Activated CD4-positive, alpha-beta T cell treated with anti-CD3 and anti-CD28 coated beads, Interleukin-2, amount 10 ng/mL, durations not matched to agents 7 days and 5 days (primary cell): Measurements from ENCODE around the gene SV2B. TPM values are rescaled to one million over a fixed set of nuclear protein-coding genes. Genes with fewer than 3 reads are reported as not detected.
A peak's percentile ranks its signal among the peaks of the same experiment; 100 is the strongest.

Experiments used
- CTCF ChIA-PET: fragments of 350-600 bp; sonication (Branson Sonifier 250); formaldehyde crosslinking; loops from one replicate; lab custom pipeline; 2021; ENCODE audit warnings: antibody characterized with exemption; lab: Charles Lee
- POLR2A ChIA-PET: fragments of 350-600 bp; sonication (Branson Sonifier 250); formaldehyde crosslinking; loops from one replicate; lab custom pipeline; 2021; ENCODE audit warnings: antibody characterized with exemption; lab: Charles Lee
- DNase-seq: peaks from one replicate; pipeline ENCODE4 v3.0.0-alpha.2; 2020
- H3K27ac Mint-ChIP-seq: one replicate; pipeline ENCODE4 v1.8.0; 2021; ENCODE audit warnings: mild to moderate bottlenecking, moderate library complexity, mixed read lengths
- H3K27me3 Mint-ChIP-seq: one replicate; pipeline ENCODE4 v1.8.0; 2021; ENCODE audit warnings: mixed read lengths
- H3K36me3 Mint-ChIP-seq: one replicate; pipeline ENCODE4 v1.8.0; 2021; ENCODE audit warnings: low read depth, mixed read lengths
- H3K4me1 Mint-ChIP-seq: one replicate; pipeline ENCODE4 v1.8.0; 2021; ENCODE audit warnings: mixed read lengths
- H3K4me3 Mint-ChIP-seq: one replicate; pipeline ENCODE4 v1.8.0; 2021; ENCODE audit warnings: mild to moderate bottlenecking, moderate library complexity, mixed read lengths
- H3K9me3 Mint-ChIP-seq: one replicate; pipeline ENCODE4 v1.8.0; 2021; ENCODE audit warnings: mixed read lengths
- total RNA-seq, 2 experiments: library from RNA; stranded (reverse); gene quantifications; one replicate each; pipeline ENCODE4 v1.2.3, GENCODE V29; 2021

SV2B gene
- total RNA-seq, 2 experiments from 2014 or later: 0.02 TPM

DNA sequence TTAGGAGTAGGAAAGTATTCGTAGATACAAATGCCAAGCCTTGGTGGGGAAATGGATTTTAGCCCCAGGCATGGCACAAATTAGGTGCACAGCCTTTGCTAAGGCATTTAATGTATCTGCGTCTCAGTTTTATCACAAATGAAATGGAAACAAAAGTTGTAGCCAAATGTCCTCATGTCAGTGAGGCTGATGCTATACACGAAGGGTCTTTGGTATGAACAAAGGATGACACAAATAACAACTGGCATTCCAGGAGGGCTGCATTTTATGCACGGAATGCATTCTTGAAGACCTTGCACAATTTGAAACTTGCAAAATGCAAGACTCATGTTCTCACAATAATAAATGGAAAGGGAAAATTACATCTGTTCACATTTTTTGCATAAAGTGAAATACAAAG, 181.9 kb downstream of the SV2B start:
- Mint-ChIP-seq H3K4me3 (no peak overlapping the region), H3K27ac (no peak overlapping the region), H3K36me3 (no peaks in the 10 kb centered on the region), H3K27me3 (peaks cover 3% of the 10 kb centered on the region), H3K9me3 (no peaks in the 10 kb centered on the region), H3K4me1 (no peaks in the 10 kb centered on the region)
- POLR2A ChIA-PET: no interaction called here
- CTCF ChIA-PET: interaction anchor here (0.7 kb wide), 1 partner anchor 10 kb away, joined by 3 read pairs; no protein-coding TSS in a partner anchor
- no peak for DNase-seq

- CTCF ChIA-PET: interaction anchor here (0.7 kb wide), 1 partner anchor 10 kb away, joined by 3 read pairs; no protein-coding TSS in a partner anchor
- Mint-ChIP-seq H3K27me3 (peaks cover 3% of the 10 kb centered on the region), H3K9me3 (no peaks in the 10 kb centered on the region), H3K27ac (no peak overlapping the region), H3K36me3 (no peaks in the 10 kb centered on the region), H3K4me3 (no peak overlapping the region), H3K4me1 (no peaks in the 10 kb centered on the region)
- POLR2A ChIA-PET: no interaction called here
- no peak for DNase-seq
Observed at GRCh38 chr15:91282486-91282885, 182.4 kb downstream of the SV2B start.

GRCh38 chr15:91283155-91283554, 183.1 kb downstream of the SV2B start:
- H3K4me3 Mint-ChIP-seq: no peak overlapping the region
- H3K27ac Mint-ChIP-seq: no peak overlapping the region
- H3K9me3 Mint-ChIP-seq: no peaks in the 10 kb centered on the region
- DNase-seq: no peak
- H3K27me3 Mint-ChIP-seq: peaks cover 3% of the 10 kb centered on the region
- no peaks in the 10 kb centered on the region for H3K36me3 Mint-ChIP-seq
- H3K4me1 Mint-ChIP-seq: no peaks in the 10 kb centered on the region
- ChIA-PET CTCF (interaction anchor here (0.7 kb wide), 1 partner anchor 11 kb away, joined by 3 read pairs; no protein-coding TSS in a partner anchor), POLR2A (no interaction called here)

DNA sequence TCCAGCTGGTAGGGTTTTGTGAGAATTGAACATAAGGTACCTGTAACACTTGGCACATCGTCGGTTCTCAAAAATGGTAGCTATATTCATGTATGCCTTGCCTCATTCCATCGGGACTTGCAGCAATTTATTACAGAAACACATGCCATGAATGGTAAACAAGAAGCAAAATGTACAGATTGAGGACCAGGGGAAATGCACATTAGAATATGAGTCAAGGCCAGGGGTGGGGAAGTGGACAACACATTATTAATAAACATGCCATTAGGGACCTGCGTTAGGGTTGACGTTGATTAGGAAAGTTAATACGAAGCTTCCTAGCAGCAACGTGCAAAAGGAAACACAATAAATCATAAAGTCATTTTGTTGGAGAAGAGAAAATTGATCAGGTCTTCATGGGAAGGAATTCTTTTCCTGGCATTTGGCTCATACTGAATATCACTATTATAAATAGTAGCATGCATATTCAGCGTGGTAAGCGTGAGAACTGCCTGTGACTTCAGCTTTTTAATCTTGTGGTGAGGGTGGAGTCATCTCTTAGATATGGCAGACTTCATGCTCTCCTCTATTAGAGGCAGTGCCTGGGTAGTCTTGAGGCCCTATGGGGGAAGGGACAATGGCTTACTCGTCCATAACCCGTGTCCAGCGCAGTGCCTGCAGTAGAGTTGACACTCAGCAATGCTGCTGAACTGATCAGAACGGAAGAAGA, 184.9 kb downstream of the SV2B start:
- CTCF ChIA-PET: interaction anchor here (1.7 kb wide), 1 partner anchor 13 kb away, joined by 4 read pairs; no protein-coding TSS in a partner anchor
- H3K4me3 Mint-ChIP-seq: no peak overlapping the region
- no peaks in the 10 kb centered on the region for H3K9me3 Mint-ChIP-seq
- H3K27ac Mint-ChIP-seq: no peak overlapping the region
- H3K36me3 Mint-ChIP-seq: no peaks in the 10 kb centered on the region
- no peaks in the 10 kb centered on the region for H3K4me1 Mint-ChIP-seq
- peaks cover 3% of the 10 kb centered on the region for H3K27me3 Mint-ChIP-seq
- POLR2A ChIA-PET: no interaction called here
- DNase-seq: no peak

DNA sequence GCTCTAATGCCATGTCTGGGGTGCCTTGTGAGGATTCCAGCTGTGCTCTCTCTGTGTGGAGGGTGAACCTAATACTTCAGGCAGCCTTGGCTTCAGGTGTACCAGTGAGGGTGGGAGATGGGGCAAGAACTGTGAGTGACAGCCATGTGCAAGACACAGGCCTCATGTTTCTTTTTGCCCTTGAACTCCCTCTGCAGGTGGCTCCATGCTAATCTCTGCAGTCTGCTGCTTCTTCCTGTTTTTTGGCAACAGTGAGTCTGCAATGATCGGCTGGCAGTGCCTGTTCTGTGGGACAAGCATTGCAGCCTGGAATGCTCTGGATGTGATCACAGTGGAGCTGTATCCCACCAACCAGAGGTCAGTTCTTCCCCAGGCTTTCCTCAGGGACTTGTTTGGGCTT, 189.3 kb downstream of the SV2B start:
- ChIA-PET POLR2A (no interaction called here), CTCF (no interaction called here)
- no peak overlapping the region for H3K4me3 Mint-ChIP-seq
- DNase-seq: peak; percentile 14
- H3K36me3 Mint-ChIP-seq: no peaks in the 10 kb centered on the region
- H3K9me3 Mint-ChIP-seq: no peaks in the 10 kb centered on the region
- H3K27me3 Mint-ChIP-seq: peaks cover 9% of the 10 kb centered on the region
- H3K4me1 Mint-ChIP-seq: no peaks in the 10 kb centered on the region
- H3K27ac Mint-ChIP-seq: no peak overlapping the region

DNA sequence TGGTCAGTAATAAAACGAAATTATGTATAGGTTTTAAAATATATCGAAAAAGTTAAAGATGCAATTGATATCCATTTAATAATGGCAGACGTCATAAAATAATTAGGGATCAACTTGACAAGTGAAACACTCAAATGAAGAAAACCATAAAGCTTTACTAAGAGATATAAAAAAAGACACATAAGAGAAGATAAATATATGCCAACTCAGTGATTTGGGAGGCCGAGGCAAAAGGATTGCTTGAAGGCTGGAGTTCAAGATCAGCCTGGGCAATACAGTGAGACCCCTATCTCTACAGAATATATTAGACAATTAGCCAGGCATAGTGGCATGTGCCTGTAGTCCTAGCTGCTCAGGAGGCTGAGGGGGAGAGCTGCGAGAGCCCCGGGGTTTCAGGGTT, 190.5 kb downstream of the SV2B start:
- H3K4me1 Mint-ChIP-seq: no peaks in the 10 kb centered on the region
- H3K4me3 Mint-ChIP-seq: no peak overlapping the region
- H3K27ac Mint-ChIP-seq: no peak overlapping the region
- H3K9me3 Mint-ChIP-seq: no peaks in the 10 kb centered on the region
- peaks cover 13% of the 10 kb centered on the region for H3K27me3 Mint-ChIP-seq
- ChIA-PET POLR2A (no interaction called here), CTCF (no interaction called here)
- H3K36me3 Mint-ChIP-seq: no peaks in the 10 kb centered on the region
- no peak for DNase-seq

DNA sequence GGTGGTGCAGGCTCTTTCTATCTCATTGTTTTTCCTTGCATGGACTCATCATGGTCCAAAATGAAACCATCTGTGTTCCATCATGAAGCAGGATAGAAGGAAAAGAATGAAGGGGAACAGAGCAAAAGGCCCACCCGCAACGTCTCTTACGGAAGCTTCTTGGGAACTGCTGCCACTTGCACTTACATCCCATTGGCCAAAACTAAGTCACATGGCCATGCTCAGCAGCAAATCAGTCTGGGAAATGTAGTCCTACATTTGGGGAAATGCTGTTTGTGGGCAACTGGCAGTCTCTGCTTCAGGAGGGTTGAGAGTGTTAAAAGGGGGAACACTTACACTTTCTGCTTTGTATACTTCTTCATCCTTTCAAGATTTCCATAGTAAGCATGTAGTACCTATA, 191.6 kb downstream of the SV2B start:
- ChIA-PET POLR2A (no interaction called here), CTCF (no interaction called here)
- DNase-seq: no peak
- Mint-ChIP-seq H3K36me3 (no peaks in the 10 kb centered on the region), H3K4me3 (no peak overlapping the region), H3K4me1 (no peaks in the 10 kb centered on the region), H3K27ac (no peak overlapping the region), H3K27me3 (peaks cover 13% of the 10 kb centered on the region), H3K9me3 (no peaks in the 10 kb centered on the region)

DNA sequence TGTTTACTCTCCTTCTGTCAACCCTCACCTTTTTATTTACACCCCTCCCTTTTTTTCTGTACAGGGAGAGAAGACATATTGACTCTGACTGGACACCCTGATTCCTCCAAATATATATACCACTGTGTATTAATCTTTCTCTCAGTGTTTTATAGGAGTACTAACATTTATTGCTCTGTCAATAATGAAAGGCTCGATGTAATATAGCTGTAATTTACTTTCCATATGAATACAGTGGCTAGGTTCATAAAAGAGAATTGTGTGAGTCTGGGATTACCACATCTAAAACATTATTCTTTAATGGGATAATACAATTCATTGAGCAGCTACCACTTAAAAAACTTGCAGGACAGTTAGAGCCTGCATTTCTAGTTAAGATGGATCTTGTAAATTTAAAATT, 194.3 kb downstream of the SV2B start:
- H3K9me3 Mint-ChIP-seq: no peaks in the 10 kb centered on the region
- DNase-seq: no peak
- H3K36me3 Mint-ChIP-seq: no peaks in the 10 kb centered on the region
- no peak overlapping the region for H3K27ac Mint-ChIP-seq
- peaks cover 18% of the 10 kb centered on the region for H3K27me3 Mint-ChIP-seq
- POLR2A ChIA-PET: no interaction called here
- CTCF ChIA-PET: no interaction called here
- H3K4me3 Mint-ChIP-seq: no peak overlapping the region
- H3K4me1 Mint-ChIP-seq: no peaks in the 10 kb centered on the region

DNA sequence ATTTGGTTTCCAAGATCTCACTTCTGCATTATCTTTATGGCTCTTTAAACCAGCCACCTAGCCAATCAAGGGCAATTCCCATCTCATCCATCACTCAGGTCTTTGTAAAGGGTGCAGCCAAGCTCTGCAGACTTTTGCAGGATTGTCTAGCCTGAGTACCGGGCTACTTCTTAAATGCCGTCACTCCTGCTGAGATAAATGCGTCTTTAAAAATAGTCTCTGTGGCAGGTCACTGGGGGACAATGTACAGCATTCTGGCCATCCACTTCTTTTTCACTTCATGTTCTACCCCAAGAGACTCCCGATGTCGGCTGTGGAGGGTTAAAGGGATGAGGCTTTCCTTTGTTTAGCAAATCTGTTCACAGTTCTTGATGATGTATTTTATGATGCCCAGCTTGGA, 194.7 kb downstream of the SV2B start:
- H3K27me3 Mint-ChIP-seq: peaks cover 18% of the 10 kb centered on the region
- H3K36me3 Mint-ChIP-seq: no peaks in the 10 kb centered on the region
- no peak overlapping the region for H3K4me3 Mint-ChIP-seq
- H3K9me3 Mint-ChIP-seq: no peaks in the 10 kb centered on the region
- no peaks in the 10 kb centered on the region for H3K4me1 Mint-ChIP-seq
- POLR2A ChIA-PET: no interaction called here
- no peak for DNase-seq
- CTCF ChIA-PET: no interaction called here
- H3K27ac Mint-ChIP-seq: no peak overlapping the region

DNA sequence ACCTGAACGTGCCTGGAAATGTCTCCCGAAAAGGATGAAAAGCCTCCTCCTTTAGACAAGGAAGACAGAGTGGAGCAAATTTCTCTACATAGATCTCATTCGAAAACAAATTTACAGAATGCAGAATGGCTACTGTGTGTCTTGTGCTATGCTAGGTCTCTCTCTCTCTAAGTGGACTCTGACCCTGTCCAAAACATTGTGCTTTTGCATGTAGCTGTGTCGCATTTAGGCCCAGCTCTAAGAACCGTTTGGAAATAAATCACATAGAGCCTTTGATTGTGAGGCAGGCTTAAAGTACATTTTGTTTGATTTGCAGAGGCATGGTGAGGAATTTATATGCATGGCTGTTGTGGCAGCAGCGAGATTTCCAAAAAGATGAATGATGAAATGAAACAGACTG, 198.0 kb downstream of the SV2B start:
- Mint-ChIP-seq H3K4me1 (peaks cover 6% of the 10 kb centered on the region), H3K27me3 (peaks cover 25% of the 10 kb centered on the region), H3K27ac (no peak overlapping the region), H3K9me3 (no peaks in the 10 kb centered on the region), H3K36me3 (no peaks in the 10 kb centered on the region), H3K4me3 (no peak overlapping the region)
- ChIA-PET POLR2A (no interaction called here), CTCF (interaction anchor here (2.9 kb wide), 1 partner anchor 408 kb away, joined by 6 read pairs; no protein-coding TSS in a partner anchor)
- no peak for DNase-seq

GRCh38 chr15:91302588-91303439, 202.8 kb downstream of the SV2B start:
- ChIA-PET POLR2A (no interaction called here), CTCF (interaction anchor here (0.6 to 1.7 kb wide), 13 partner anchors 9 to 1285 kb away, joined by 3 to 8 read pairs (median 3); no protein-coding TSS in a partner anchor)
- peaks cover 44% of the 10 kb centered on the region for H3K27me3 Mint-ChIP-seq
- H3K4me3 Mint-ChIP-seq: no peak overlapping the region
- no peaks in the 10 kb centered on the region for H3K36me3 Mint-ChIP-seq
- H3K4me1 Mint-ChIP-seq: peaks cover 42% of the 10 kb centered on the region
- peak; percentile 34 for DNase-seq
- H3K27ac Mint-ChIP-seq: no peak overlapping the region
- no peaks in the 10 kb centered on the region for H3K9me3 Mint-ChIP-seq

DNA sequence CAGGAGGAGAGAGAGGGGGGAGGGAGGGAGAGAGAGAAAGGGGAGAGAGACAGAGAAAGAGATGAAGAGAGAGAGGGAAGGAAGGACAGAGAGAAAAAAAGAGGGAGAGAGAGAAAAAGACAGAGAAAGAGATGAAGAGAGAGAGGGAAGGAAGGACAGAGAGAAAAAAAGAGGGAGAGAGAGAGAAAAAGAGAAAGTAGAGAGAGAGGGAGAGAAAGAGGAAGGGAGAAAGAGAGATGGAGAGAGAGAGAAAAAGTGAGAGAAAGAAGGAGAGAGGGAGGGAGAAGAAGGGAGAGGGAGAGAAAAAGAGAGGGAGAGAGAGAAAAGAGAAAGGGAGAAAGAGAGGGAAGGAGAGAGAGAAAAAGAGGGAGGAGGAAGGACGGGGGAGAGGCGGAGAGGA, 204.2 kb downstream of the SV2B start:
- POLR2A ChIA-PET: no interaction called here
- Mint-ChIP-seq H3K4me1 (peaks cover 54% of the 10 kb centered on the region), H3K36me3 (peaks cover 2% of the 10 kb centered on the region), H3K9me3 (no peaks in the 10 kb centered on the region), H3K27me3 (peaks cover 39% of the 10 kb centered on the region), H3K4me3 (no peak overlapping the region), H3K27ac (no peak overlapping the region)
- no peak for DNase-seq
- CTCF ChIA-PET: no interaction called here

DNA sequence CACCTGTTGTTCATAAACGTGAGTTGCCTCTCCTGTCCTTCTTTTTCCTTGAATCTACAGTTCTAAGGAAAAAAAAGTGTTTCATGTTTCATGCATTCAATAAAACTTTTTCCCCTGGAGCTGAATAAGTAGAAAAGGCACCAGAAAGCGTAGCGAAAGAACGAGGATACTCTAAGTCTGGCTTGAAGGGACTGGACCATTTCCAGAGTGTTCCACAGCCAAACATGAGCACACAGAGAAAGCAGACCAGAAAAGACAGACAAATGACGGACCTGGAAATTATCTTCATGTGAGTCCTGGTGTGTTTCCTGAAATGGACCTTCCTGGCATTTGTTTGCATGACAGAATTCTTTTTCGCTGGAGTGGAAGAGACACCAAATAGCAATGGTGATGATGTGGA, 204.7 kb downstream of the SV2B start:
- no peak overlapping the region for H3K4me3 Mint-ChIP-seq
- no peaks in the 10 kb centered on the region for H3K9me3 Mint-ChIP-seq
- H3K27me3 Mint-ChIP-seq: peaks cover 39% of the 10 kb centered on the region
- peak overlapping the region; percentile 9 for H3K27ac Mint-ChIP-seq
- H3K4me1 Mint-ChIP-seq: peaks cover 59% of the 10 kb centered on the region
- peaks cover 2% of the 10 kb centered on the region for H3K36me3 Mint-ChIP-seq
- DNase-seq: no peak
- ChIA-PET POLR2A (no interaction called here), CTCF (no interaction called here)
